ENCODE data around the gene SUPT20H.

SUPT20H gene

GRCh38 chr13:37058910-37059847, at the start of gene SUPT20H:
SUPT20H (minus strand) TSS chr13:37059688; CDS start chr13:37051490, 8,198 bp downstream.
- DNase-seq (ENCODE audit: low read depth in 2 of 3, low spot score in 2 of 3) = peak; percentile 76 to 92 (median 87)

- DNase-seq (ENCODE audit: low read depth in 2 of 3, low spot score in 2 of 3) = no peak
Measured at GRCh38 chr13:37109051-37109678, 49.7 kb upstream of the SUPT20H start.

DNA sequence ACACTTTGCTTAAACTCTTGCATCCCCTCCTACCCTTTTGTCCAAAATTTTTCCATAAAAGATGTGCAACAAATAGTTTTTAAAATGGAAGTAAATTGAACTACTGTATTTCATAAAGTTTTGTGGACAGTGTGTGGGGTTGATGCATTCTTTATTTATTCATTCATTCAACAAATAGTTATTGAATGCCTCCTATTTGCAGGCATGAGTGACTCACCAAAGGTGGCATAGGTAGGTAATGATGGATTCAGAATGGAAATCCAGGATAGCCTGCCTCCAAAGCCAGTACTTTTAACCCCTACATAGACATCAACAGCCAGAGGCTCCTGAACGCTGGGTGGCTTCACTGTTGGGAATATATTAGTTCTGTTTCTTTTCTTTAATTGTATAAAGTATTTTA, 48.4 kb upstream of the SUPT20H start:
- no peak for DNase-seq (ENCODE audit: low read depth in 2 of 3, low spot score in 2 of 3)

- no peak for DNase-seq (ENCODE audit: low read depth in 2 of 3, low spot score in 2 of 3)
Measured at GRCh38 chr13:37107456-37107855, 48.0 kb upstream of the SUPT20H start.

GRCh38 chr13:37106642-37107041, 47.2 kb upstream of the SUPT20H start:
- no peak for DNase-seq (ENCODE audit: low read depth in 2 of 3, low spot score in 2 of 3)

GRCh38 chr13:37105251-37105714, 45.8 kb upstream of the SUPT20H start, which contains the start of gene CSNK1A1L:
CSNK1A1L (minus strand) TSS chr13:37105664; CDS start chr13:37105256, 408 bp downstream.
- DNase-seq (ENCODE audit: low read depth in 2 of 3, low spot score in 2 of 3) = no peak

DNA sequence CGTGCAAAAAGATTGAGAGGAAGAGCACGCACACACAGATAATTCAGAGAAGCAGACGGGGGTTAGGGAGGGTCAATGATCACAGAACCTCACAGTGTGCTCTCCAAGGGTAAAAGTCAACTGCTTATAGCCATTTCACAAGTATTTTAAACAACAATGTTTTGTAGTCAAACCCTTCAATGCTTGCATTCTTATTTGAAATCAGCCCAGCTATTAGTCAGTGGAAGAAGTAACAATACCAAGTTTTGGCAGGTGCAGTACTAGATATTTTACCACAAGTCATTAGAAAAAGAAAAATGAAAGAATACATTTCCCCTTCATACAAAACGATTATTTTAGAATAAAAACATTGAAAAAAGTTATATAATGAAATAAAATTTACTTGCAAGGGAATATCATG, 43.4 kb upstream of the SUPT20H start:
- no peak for DNase-seq (ENCODE audit: low read depth in 2 of 3, low spot score in 2 of 3)

DNA sequence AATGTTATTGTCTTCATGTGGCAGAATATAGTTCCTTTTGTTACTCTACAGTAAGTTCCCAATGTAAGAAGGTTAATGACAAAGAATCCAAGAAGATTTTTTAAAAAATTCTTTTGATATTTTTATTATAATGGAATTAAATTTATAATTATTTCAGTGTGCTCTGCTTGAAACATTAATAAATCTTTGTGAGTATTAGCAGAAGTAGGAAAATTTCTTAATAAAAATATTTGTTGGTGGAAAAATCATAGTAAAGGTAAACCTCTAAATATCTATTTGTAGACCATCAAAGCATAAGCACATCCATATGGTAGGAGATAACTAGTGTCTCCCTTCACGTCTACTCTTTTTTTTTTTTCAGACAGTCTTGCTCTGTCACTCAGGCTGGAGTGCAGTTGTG, 41.7 kb upstream of the SUPT20H start:
- no peak for DNase-seq (ENCODE audit: low read depth in 2 of 3, low spot score in 2 of 3)

DNA sequence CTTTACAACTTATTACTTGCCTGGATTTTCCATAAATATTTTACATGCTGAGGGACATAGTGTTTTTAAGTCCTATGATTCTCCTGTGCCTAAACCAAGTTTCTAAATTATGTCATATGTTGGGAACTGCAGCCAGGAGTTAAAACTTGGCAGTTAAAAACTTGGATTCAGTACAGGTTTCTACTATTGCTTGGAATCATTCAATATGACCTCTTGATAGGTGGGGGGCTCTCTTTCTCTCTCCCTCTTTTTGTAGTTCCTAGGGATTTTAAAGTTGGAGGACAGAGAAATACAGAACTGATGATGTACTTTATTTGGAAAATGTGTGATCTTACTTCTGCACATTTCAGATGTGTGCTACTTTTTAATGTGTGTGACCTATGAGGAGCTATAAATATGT, 41.2 kb upstream of the SUPT20H start:
- DNase-seq (ENCODE audit: low read depth in 2 of 3, low spot score in 2 of 3) = no peak

DNA sequence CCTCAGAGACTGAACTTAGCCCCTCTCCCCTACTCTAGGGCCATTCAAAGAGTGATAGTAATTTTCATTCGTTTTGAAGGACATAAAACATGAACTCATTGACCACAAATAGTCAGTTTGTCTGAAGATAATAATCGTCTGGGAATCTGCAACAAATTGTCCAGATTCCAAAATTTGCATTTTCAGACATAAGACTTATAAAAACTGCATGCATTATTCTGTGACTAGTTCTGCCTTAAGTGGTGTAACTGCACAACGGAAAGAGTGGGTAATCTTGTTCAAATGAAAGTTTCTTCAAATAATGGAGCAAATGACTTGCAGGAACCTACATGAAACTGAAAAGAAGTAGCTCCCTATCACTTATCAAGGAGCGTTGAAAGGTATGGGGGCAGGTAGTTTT, 37.6 kb upstream of the SUPT20H start:
- DNase-seq (ENCODE audit: low read depth in 2 of 3, low spot score in 2 of 3) = no peak

GRCh38 chr13:37094840-37095239, 35.4 kb upstream of the SUPT20H start:
- no peak for DNase-seq (ENCODE audit: low read depth in 2 of 3, low spot score in 2 of 3)

GRCh38 chr13:37094099-37094498, 34.6 kb upstream of the SUPT20H start:
- no peak for DNase-seq (ENCODE audit: low read depth in 2 of 3, low spot score in 2 of 3)

GRCh38 chr13:37091835-37092234, 32.3 kb upstream of the SUPT20H start:
- no peak for DNase-seq (ENCODE audit: low read depth in 2 of 3, low spot score in 2 of 3)

DNA sequence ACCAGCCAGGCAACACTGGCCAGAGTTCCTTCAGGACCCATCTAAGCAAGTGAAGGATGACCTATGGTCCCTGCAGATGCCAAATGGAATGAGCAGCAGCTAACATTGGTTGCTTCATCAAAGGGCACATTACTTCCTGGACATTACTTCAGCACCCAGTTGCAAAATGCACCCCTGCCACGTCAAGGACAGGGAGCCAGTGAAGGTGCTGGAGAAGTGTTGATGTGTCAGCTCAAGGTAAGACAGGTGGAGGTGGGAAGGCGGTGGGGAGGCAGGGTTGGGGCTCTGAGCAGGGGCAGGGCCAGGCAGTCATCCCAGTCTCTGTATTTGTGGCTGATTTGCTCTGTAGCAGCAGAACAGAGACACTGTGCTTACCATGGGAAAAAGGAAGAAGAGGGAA, 31.4 kb upstream of the SUPT20H start:
- DNase-seq (ENCODE audit: low read depth in 2 of 3, low spot score in 2 of 3) = no peak

GRCh38 chr13:37089495-37089894, 30.0 kb upstream of the SUPT20H start:
- no peak for DNase-seq (ENCODE audit: low read depth in 2 of 3, low spot score in 2 of 3)

DNA sequence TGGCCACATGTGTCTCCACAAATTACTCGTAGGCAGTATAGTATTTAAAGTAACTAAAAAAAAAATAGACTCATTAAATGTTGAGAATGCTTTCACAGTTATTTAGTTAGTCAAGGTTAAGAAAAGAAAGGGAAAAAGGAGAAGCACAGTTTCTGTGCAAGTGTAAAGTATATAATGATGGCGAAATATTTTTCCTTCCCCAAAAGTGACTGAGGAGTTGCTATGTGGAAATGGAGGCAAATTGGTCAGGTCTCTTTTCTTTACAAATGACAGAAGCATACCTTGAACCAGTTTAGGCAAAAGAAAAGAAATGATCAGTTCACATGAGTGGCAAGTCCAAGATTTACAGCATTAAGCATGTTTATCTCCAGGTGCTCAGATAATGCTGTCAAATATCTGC, 28.0 kb upstream of the SUPT20H start:
- DNase-seq (ENCODE audit: low read depth in 2 of 3, low spot score in 2 of 3) = no peak

GRCh38 chr13:37085606-37086005, 26.1 kb upstream of the SUPT20H start:
- no peak for DNase-seq (ENCODE audit: low read depth in 2 of 3, low spot score in 2 of 3)

GRCh38 chr13:37076818-37077217, 17.3 kb upstream of the SUPT20H start:
- no peak for DNase-seq (ENCODE audit: low read depth in 2 of 3, low spot score in 2 of 3)

DNA sequence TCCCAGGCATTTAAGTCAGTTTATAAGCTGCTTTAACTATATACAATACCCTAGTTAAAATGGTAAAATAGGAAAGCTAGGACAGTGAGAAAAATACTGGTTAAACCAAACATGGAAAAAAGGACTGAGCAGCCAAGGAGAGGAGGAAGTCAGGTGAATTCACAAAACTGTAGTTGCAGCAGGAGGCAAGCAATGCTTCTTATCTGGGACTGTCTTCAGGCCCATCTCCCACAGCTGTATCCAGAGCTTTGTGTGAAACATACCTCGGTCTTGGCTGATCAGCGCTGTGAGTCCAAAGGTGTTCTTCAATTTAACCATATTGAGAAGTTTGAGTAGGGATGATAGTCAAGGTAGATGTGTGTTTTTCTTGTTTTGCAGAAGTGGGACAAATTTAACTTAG, 15.7 kb upstream of the SUPT20H start:
- DNase-seq (ENCODE audit: low read depth in 2 of 3, low spot score in 2 of 3) = no peak

- no peak for DNase-seq (ENCODE audit: low read depth in 2 of 3, low spot score in 2 of 3)
Measured at GRCh38 chr13:37074703-37075102, 15.2 kb upstream of the SUPT20H start.

GRCh38 chr13:37072024-37072423, 12.5 kb upstream of the SUPT20H start:
- no peak for DNase-seq (ENCODE audit: low read depth in 2 of 3, low spot score in 2 of 3)

- DNase-seq (ENCODE audit: low read depth in 2 of 3, low spot score in 2 of 3) = no peak
Measured at GRCh38 chr13:37070956-37071355, 11.5 kb upstream of the SUPT20H start.
